ENCODE measurements around the gene AXL. TPM values are rescaled to one million over a fixed set of nuclear protein-coding genes. Genes with fewer than 3 reads are reported as not detected.
A peak's percentile ranks its signal among the peaks of the same experiment; 100 is the strongest.

The AXL gene
- total RNA-seq, 1 experiment from 2014 or later, result 128 TPM

- Histone ChIP-seq H3K36me3 (ENCODE audit: control insufficient read depth, insufficient read depth, low read length) (peaks cover 2% of the 10 kb centered on the region; the same call in 1 of the 2 replicates), H3K27me3 (ENCODE audit: control insufficient read depth, insufficient read depth, low read length) (no peaks in the 10 kb centered on the region), H3K4me3 (ENCODE audit: low read depth in 2 of 2, low read length in 2 of 2) (peak overlapping the region; percentile 63 to 75), H3K27ac (ENCODE audit: low read length) (peak overlapping the region; percentile 89), H3K4me1 (ENCODE audit: control insufficient read depth, insufficient read depth, low read length) (peaks cover 15% of the 10 kb centered on the region), H3K9me3 (ENCODE audit: control insufficient read depth, insufficient read depth, low read depth, low read length) (no peaks in the 10 kb centered on the region)
- no peak for ATAC-seq
- no peak for TF ChIP-seq SIN3A (IDR thresholded peaks at IDR 0.05; ENCODE audit: borderline replicate concordance, insufficient read depth, low read depth, low read length)
- TF ChIP-seq CTCF (IDR thresholded peaks at IDR 0.05), result no peak
- TF ChIP-seq REST (IDR thresholded peaks at IDR 0.05; ENCODE audit: insufficient read depth in 1 of 2, low read depth in 2 of 2, low read length in 1 of 2), result no peak
- no peak for TF ChIP-seq POLR2AphosphoS5 (IDR thresholded peaks at IDR 0.05; ENCODE audit: low read depth, low read length)
- no peak for TF ChIP-seq TCF7L2 (IDR thresholded peaks at IDR 0.05; ENCODE audit: low read depth, low read length)
- CTCF ChIA-PET, result no interaction called here
- DNase-seq (ENCODE audit: low read depth, low spot score), result no peak
- in situ Hi-C loops (cut with HindIII; ENCODE audit: low pct_unique_long_range_greater_than_20kb, low sequenced_read_pairs) (no loop called here), intact Hi-C loops (cut with micrococcal nuclease; ENCODE audit: unreplicated experiment) (no loop called here)
- no TSS peak for BruUV-seq (replicated peaks)
- POLR2A ChIA-PET, result no interaction called here
Observed at GRCh38 chr19:41311072-41311471, 92.0 kb downstream of the AXL start.

Other genes starting within 250 kb of the AXL start
- 0.26 TPM for gene CYP2B6, start 227.9 kb upstream of the AXL start, total RNA-seq (2021; ENCODE audit: unreplicated experiment)
- not detected for gene CYP2A13, start 130.8 kb upstream of the AXL start, total RNA-seq (2021; ENCODE audit: unreplicated experiment)
- gene CYP2F1, start 104.8 kb upstream of the AXL start, total RNA-seq (2021; ENCODE audit: unreplicated experiment), result not detected
- 8.5 TPM for gene CYP2S1, start 26.0 kb upstream of the AXL start, total RNA-seq (2021; ENCODE audit: unreplicated experiment)
- gene HNRNPUL1, start 45.1 kb downstream of the AXL start, total RNA-seq (2021; ENCODE audit: unreplicated experiment), result 183 TPM
- 25.5 TPM for gene CCDC97, start 90.9 kb downstream of the AXL start, total RNA-seq (2021; ENCODE audit: unreplicated experiment)
- 42.6 TPM for gene TGFB1, start 134.7 kb downstream of the AXL start, total RNA-seq (2021; ENCODE audit: unreplicated experiment)
- 7.1 TPM for gene B9D2, start 144.9 kb downstream of the AXL start, total RNA-seq (2021; ENCODE audit: unreplicated experiment)
- 4.4 TPM for gene TMEM91, start 157.3 kb downstream of the AXL start, total RNA-seq (2021; ENCODE audit: unreplicated experiment)
- 25.2 TPM for gene EXOSC5, start 178.1 kb downstream of the AXL start, total RNA-seq (2021; ENCODE audit: unreplicated experiment)
- gene BCKDHA, start 178.6 kb downstream of the AXL start, total RNA-seq (2021; ENCODE audit: unreplicated experiment), result 11.2 TPM
- 0.10 TPM for gene B3GNT8, start 208.2 kb downstream of the AXL start, total RNA-seq (2021; ENCODE audit: unreplicated experiment)
- 37.5 TPM for gene DMAC2, start 220.7 kb downstream of the AXL start, total RNA-seq (2021; ENCODE audit: unreplicated experiment)
- not detected for gene ERICH4, start 223.9 kb downstream of the AXL start, total RNA-seq (2021; ENCODE audit: unreplicated experiment)

Data from Panc1 (cell line).